SK-N-SH (cell line): ENCODE measurements around the gene ATAD1. TPM values are rescaled to one million over a fixed set of nuclear protein-coding genes. Genes with fewer than 3 reads are reported as not detected.
A peak's percentile ranks its signal among the peaks of the same experiment; 100 is the strongest.

Experiments
- CHD2 ChIP-seq: fragments of 150-350 bp; IDR thresholded peaks from 2 replicates; pipeline ENCODE4 v1.6.1; 2018; ENCODE audit warnings: low read length; ENCODE audit not compliant: partially characterized antibody
- EP300 ChIP-seq, 2 experiments: IDR thresholded peaks; 2 replicates each; pipeline versions ENCODE4 v1.4.0 to v1.6.1; 2012; ENCODE audit warnings: borderline replicate concordance in 1 of 2, low read depth in 1 of 2, low read length in 1 of 2
- FOSL2 ChIP-seq: IDR thresholded peaks from 2 replicates; pipeline ENCODE4 v1.4.0; 2012; ENCODE audit warnings: low read depth, mild to moderate bottlenecking, moderate library complexity, borderline replicate concordance
- FOXJ3 ChIP-seq: sonication (generic); formaldehyde crosslinking; IDR thresholded peaks from 2 replicates; pipeline ENCODE4 v1.5.1; 2020; ENCODE audit warnings: mild to moderate bottlenecking, missing genetic modification reagents
- GABPA ChIP-seq: IDR thresholded peaks from 2 replicates; pipeline ENCODE4 v1.4.0; 2012; ENCODE audit warnings: low read depth, mild to moderate bottlenecking
- GATA2 ChIP-seq: sonication (generic); formaldehyde crosslinking; IDR thresholded peaks from 2 replicates; pipeline ENCODE4 v1.5.0; 2020; ENCODE audit warnings: mild to moderate bottlenecking, missing genetic modification reagents
- JUND ChIP-seq: IDR thresholded peaks from 2 replicates; pipeline ENCODE4 v1.4.0; 2012
- MEF2A ChIP-seq: IDR thresholded peaks from 2 replicates; pipeline ENCODE4 v1.4.0; 2012; ENCODE audit warnings: low read depth, borderline replicate concordance
- NRF1 ChIP-seq: IDR thresholded peaks from 2 replicates; pipeline ENCODE4 v1.6.1; 2012; ENCODE audit warnings: low read depth, mild to moderate bottlenecking, low read length
- POLR2AphosphoS5 ChIP-seq: IDR thresholded peaks from 2 replicates; pipeline ENCODE4 v1.6.1; 2012; ENCODE audit warnings: low read depth, low read length
- RAD21 ChIP-seq: IDR thresholded peaks from 2 replicates; pipeline ENCODE4 v1.6.1; 2012; ENCODE audit warnings: mild to moderate bottlenecking, low read length
- RCOR1 ChIP-seq: fragments of 150-350 bp; IDR thresholded peaks from 2 replicates; pipeline ENCODE4 v1.6.1; 2017; ENCODE audit warnings: antibody characterized with exemption, low read length
- RFX5 ChIP-seq: IDR thresholded peaks from 2 replicates; pipeline ENCODE4 v1.6.1; 2012; ENCODE audit warnings: mild to moderate bottlenecking, improper control_type of control experiment, low read length
- RXRA ChIP-seq: IDR thresholded peaks from 2 replicates; pipeline ENCODE4 v1.4.0; 2012; ENCODE audit warnings: low read depth, mild to moderate bottlenecking, borderline replicate concordance
- SMC3 ChIP-seq: IDR thresholded peaks from 2 replicates; pipeline ENCODE4 v1.6.1; 2012; ENCODE audit warnings: low read depth, low read length, improper control_type of control experiment
- TEAD4 ChIP-seq: IDR thresholded peaks from 2 replicates; pipeline ENCODE4 v1.4.0; 2012; ENCODE audit warnings: mild to moderate bottlenecking, borderline replicate concordance; ENCODE audit not compliant: insufficient read depth
- polyA plus RNA-seq, 3 experiments: library from polyadenylated mRNA; depleted of rRNA; stranded (reverse); fragments of >200 nt; gene quantifications; 2 replicates each; pipeline ENCODE4 v1.2.3, GENCODE V29; 2012
- TF ChIP-seq, protein P1 (sequence below): fragments of 200-600 bp; sonication (generic); IDR thresholded peaks from 2 replicates; pipeline ENCODE4 v1.6.1; 2017; ENCODE audit warnings: antibody characterized with exemption, mild to moderate bottlenecking, moderate library complexity
- TF ChIP-seq, protein P2 (sequence below): IDR thresholded peaks from 2 replicates; pipeline ENCODE4 v1.6.1; 2012; ENCODE audit warnings: mild to moderate bottlenecking, low read depth, low read length, moderate library complexity
- TF ChIP-seq, protein P3 (sequence below): IDR thresholded peaks from 2 replicates; pipeline ENCODE4 v1.4.0; 2012; ENCODE audit warnings: low read depth, borderline replicate concordance
- TF ChIP-seq, protein P4 (sequence below): IDR thresholded peaks from 2 replicates; pipeline ENCODE4 v1.4.0; 2012; ENCODE audit warnings: low read depth

Gene ATAD1
- polyA plus RNA-seq, 1 of the 3 experiments (the other 2 are of a cell fraction), result 13.5 TPM

DNA sequence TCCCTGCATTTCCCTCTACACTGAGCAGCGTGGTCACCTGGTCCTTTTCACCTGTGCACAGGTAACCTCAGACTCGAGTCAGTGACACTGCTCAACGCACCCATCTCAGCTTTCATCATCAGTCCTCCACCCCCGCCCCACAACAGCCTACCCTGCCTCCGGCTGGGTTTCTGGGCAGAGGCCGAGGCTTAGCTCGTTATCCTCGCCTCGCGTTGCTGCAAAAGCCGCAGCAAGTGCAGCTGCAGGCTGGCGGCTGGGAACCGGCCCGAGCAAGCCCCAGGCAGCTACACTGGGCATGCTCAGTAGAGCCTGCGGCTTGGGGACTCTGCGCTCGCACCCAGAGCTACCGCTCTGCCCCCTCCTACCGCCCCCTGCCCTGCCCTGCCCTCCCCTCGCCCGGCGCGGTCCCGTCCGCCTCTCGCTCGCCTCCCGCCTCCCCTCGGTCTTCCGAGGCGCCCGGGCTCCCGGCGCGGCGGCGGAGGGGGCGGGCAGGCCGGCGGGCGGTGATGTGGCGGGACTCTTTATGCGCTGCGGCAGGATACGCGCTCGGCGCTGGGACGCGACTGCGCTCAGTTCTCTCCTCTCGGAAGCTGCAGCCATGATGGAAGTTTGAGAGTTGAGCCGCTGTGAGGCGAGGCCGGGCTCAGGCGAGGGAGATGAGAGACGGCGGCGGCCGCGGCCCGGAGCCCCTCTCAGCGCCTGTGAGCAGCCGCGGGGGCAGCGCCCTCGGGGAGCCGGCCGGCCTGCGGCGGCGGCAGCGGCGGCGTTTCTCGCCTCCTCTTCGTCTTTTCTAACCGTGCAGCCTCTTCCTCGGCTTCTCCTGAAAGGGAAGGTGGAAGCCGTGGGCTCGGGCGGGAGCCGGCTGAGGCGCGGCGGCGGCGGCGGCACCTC lies 45.3 kb upstream of the ATAD1 start, which contains the start of the genes KLLN and PTEN (continued):
- TF ChIP-seq, protein P1, sequence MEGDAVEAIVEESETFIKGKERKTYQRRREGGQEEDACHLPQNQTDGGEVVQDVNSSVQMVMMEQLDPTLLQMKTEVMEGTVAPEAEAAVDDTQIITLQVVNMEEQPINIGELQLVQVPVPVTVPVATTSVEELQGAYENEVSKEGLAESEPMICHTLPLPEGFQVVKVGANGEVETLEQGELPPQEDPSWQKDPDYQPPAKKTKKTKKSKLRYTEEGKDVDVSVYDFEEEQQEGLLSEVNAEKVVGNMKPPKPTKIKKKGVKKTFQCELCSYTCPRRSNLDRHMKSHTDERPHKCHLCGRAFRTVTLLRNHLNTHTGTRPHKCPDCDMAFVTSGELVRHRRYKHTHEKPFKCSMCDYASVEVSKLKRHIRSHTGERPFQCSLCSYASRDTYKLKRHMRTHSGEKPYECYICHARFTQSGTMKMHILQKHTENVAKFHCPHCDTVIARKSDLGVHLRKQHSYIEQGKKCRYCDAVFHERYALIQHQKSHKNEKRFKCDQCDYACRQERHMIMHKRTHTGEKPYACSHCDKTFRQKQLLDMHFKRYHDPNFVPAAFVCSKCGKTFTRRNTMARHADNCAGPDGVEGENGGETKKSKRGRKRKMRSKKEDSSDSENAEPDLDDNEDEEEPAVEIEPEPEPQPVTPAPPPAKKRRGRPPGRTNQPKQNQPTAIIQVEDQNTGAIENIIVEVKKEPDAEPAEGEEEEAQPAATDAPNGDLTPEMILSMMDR, result no peak
- TF ChIP-seq RXRA (peak; percentile 48; the same call in 1 of the 2 replicates), GABPA (peak; percentile 17; the same call in 1 of the 2 replicates), TEAD4 (0 out of 2 replicates have a peak, but pooled peaks have one; percentile 21), CHD2 (peak; percentile 98), NRF1 (peak; percentile 63), MEF2A (no peak), EP300 (IDR thresholded peaks at IDR 0.05; ENCODE audit: borderline replicate concordance in 1 of 2, low read depth in 1 of 2, low read length in 1 of 2) (peak in 1 of 2 experiments; percentile 46; a peak in 1 of 4 replicates), RCOR1 (peak; percentile 18; the same call in 1 of the 2 replicates), RFX5 (0 out of 2 replicates have a peak, but pooled peaks have one; percentile 10), FOSL2 (no peak), JUND (no peak; the same call in 1 of the 2 replicates), GATA2 (CRISPR knock-in tag) (no peak; the same call in 1 of the 2 replicates), FOXJ3 (CRISPR knock-in tag) (no peak), POLR2AphosphoS5 (peak; percentile 79), RAD21 (no peak; the same call in 1 of the 2 replicates), SMC3 (peak; percentile 31)
- TF ChIP-seq, protein P2, sequence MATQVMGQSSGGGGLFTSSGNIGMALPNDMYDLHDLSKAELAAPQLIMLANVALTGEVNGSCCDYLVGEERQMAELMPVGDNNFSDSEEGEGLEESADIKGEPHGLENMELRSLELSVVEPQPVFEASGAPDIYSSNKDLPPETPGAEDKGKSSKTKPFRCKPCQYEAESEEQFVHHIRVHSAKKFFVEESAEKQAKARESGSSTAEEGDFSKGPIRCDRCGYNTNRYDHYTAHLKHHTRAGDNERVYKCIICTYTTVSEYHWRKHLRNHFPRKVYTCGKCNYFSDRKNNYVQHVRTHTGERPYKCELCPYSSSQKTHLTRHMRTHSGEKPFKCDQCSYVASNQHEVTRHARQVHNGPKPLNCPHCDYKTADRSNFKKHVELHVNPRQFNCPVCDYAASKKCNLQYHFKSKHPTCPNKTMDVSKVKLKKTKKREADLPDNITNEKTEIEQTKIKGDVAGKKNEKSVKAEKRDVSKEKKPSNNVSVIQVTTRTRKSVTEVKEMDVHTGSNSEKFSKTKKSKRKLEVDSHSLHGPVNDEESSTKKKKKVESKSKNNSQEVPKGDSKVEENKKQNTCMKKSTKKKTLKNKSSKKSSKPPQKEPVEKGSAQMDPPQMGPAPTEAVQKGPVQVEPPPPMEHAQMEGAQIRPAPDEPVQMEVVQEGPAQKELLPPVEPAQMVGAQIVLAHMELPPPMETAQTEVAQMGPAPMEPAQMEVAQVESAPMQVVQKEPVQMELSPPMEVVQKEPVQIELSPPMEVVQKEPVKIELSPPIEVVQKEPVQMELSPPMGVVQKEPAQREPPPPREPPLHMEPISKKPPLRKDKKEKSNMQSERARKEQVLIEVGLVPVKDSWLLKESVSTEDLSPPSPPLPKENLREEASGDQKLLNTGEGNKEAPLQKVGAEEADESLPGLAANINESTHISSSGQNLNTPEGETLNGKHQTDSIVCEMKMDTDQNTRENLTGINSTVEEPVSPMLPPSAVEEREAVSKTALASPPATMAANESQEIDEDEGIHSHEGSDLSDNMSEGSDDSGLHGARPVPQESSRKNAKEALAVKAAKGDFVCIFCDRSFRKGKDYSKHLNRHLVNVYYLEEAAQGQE, result peak; percentile 82; the same call in 1 of the 2 replicates
- TF ChIP-seq, protein P3, sequence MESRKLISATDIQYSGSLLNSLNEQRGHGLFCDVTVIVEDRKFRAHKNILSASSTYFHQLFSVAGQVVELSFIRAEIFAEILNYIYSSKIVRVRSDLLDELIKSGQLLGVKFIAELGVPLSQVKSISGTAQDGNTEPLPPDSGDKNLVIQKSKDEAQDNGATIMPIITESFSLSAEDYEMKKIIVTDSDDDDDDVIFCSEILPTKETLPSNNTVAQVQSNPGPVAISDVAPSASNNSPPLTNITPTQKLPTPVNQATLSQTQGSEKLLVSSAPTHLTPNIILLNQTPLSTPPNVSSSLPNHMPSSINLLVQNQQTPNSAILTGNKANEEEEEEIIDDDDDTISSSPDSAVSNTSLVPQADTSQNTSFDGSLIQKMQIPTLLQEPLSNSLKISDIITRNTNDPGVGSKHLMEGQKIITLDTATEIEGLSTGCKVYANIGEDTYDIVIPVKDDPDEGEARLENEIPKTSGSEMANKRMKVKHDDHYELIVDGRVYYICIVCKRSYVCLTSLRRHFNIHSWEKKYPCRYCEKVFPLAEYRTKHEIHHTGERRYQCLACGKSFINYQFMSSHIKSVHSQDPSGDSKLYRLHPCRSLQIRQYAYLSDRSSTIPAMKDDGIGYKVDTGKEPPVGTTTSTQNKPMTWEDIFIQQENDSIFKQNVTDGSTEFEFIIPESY, result peak; percentile 21; the same call in 1 of the 2 replicates
- TF ChIP-seq, protein P4, sequence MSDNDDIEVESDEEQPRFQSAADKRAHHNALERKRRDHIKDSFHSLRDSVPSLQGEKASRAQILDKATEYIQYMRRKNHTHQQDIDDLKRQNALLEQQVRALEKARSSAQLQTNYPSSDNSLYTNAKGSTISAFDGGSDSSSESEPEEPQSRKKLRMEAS, result peak; percentile 54; the same call in 1 of the 2 replicates
